Tibial nerve (tissue), 4 donors: ENCODE data around the gene LRRC25.

Experiments used
- CTCF ChIP-seq, 5 experiments: fragments of 200-600 bp in 3 of 5; fragments of 450-650 bp in 2 of 5; sonication (generic) in 3 of 5; IDR thresholded peaks; one replicate each; pipeline ENCODE4 v1.5.1; 2016 to 2019; ENCODE audit warnings: antibody characterized with exemption in 5 of 5, mild to moderate bottlenecking in 3 of 5, moderate library complexity in 2 of 5
- EP300 ChIP-seq, 2 donors: sonication (generic); formaldehyde crosslinking; IDR thresholded peaks; one replicate each; pipeline ENCODE4 v1.6.1; 2017; ENCODE audit warnings: antibody characterized with exemption in 2 of 2, mild to moderate bottlenecking in 1 of 2
- POLR2A ChIP-seq, 2 donors: fragments of 450-650 bp; IDR thresholded peaks; one replicate each; pipeline ENCODE4 v1.6.1; 2017; ENCODE audit warnings: antibody characterized with exemption in 2 of 2, mild to moderate bottlenecking in 2 of 2, moderate library complexity in 2 of 2

- TF ChIP-seq EP300 (IDR thresholded peaks at IDR 0.05) = no peak
- TF ChIP-seq CTCF (IDR thresholded peaks at IDR 0.05) = no peak
- TF ChIP-seq POLR2A (IDR thresholded peaks at IDR 0.05) = no peak
Observed at GRCh38 chr19:18435842-18436670, 38.6 kb upstream of the LRRC25 start.
